Measurements from ENCODE around the gene C19orf85. TPM values are rescaled to one million over a fixed set of nuclear protein-coding genes. Genes with fewer than 3 reads are reported as not detected.

Gene C19orf85
- total RNA-seq, 2 donors from 2014 or later = not detected

- intact Hi-C loops (cut with DNase I, micrococcal nuclease) = no loop called here
- peak in 1 of 2 donors; percentile 26 for DNase-seq
- ATAC-seq = no peak
These were observed 16.7 kb upstream of the C19orf85 start for GRCh38 chr19:55481148-55481793.

- no peak for ATAC-seq
- no peak for DNase-seq
- intact Hi-C loops (cut with DNase I, micrococcal nuclease) = no loop called here
These were observed 15.1 kb upstream of the C19orf85 start for GRCh38 chr19:55479451-55480230.

GRCh38 chr19:55479045-55479444 is 14.5 kb upstream of the C19orf85 start:
- ATAC-seq = no peak
- DNase-seq = no peak
- intact Hi-C loops (cut with DNase I, micrococcal nuclease) = no loop called here

- no peak for DNase-seq
- intact Hi-C loops (cut with DNase I, micrococcal nuclease) = no loop called here
- ATAC-seq = no peak
These were observed 13.8 kb upstream of the C19orf85 start for GRCh38 chr19:55478364-55478763.

- intact Hi-C loops (cut with DNase I, micrococcal nuclease) = no loop called here
- DNase-seq = no peak
- ATAC-seq = no peak
These were observed 13.4 kb upstream of the C19orf85 start for GRCh38 chr19:55477905-55478304.

GRCh38 chr19:55476100-55476775 is 11.7 kb upstream of the C19orf85 start, which contains the start of gene ZNF628:
Gene ZNF628 (plus strand): TSS chr19:55476617. CDS start chr19:55479911, 3,294 bp downstream.
- peak; percentile 99 for DNase-seq
- ATAC-seq = peak; percentile 94
- intact Hi-C loops (cut with DNase I, micrococcal nuclease) = no loop called here

GRCh38 chr19:55474269-55475265 is 10.0 kb upstream of the C19orf85 start:
- no peak for ATAC-seq
- intact Hi-C loops (cut with DNase I, micrococcal nuclease) = no loop called here
- no peak for DNase-seq

- no peak for DNase-seq
- ATAC-seq = no peak
- intact Hi-C loops (cut with DNase I, micrococcal nuclease) = no loop called here
These were observed 8.9 kb upstream of the C19orf85 start for GRCh38 chr19:55473225-55474012.

GRCh38 chr19:55472463-55472862 is 7.9 kb upstream of the C19orf85 start:
- DNase-seq = no peak
- ATAC-seq = no peak
- intact Hi-C loops (cut with DNase I, micrococcal nuclease) = no loop called here

- intact Hi-C loops (cut with DNase I, micrococcal nuclease) = no loop called here
- ATAC-seq (no peak), DNase-seq (no peak)
These were observed 6.7 kb upstream of the C19orf85 start for GRCh38 chr19:55471266-55471665.

GRCh38 chr19:55468054-55468393 is 3.5 kb upstream of the C19orf85 start:
- no peak for ATAC-seq
- no peak for DNase-seq
- intact Hi-C loops (cut with DNase I, micrococcal nuclease) = loop anchor here in 1 of 2 donors (5.0 kb wide), 1 partner anchor 39 kb away; no protein-coding TSS in a partner anchor

GRCh38 chr19:55467236-55468053 is 2.9 kb upstream of the C19orf85 start:
- intact Hi-C loops (cut with DNase I, micrococcal nuclease) = loop anchor here in 1 of 2 donors (5.0 kb wide), 1 partner anchor 40 kb away; no protein-coding TSS in a partner anchor
- peak in 1 of 2 donors; percentile 72 for DNase-seq
- ATAC-seq = peak; percentile 80

GRCh38 chr19:55466241-55466614 is 1.7 kb upstream of the C19orf85 start:
- intact Hi-C loops (cut with DNase I, micrococcal nuclease) = loop anchor here in 1 of 2 donors (5.0 kb wide), 1 partner anchor 41 kb away; no protein-coding TSS in a partner anchor
- DNase-seq (no peak), ATAC-seq (no peak)

GRCh38 chr19:55465460-55466240 is 1.1 kb upstream of the C19orf85 start:
- DNase-seq (no peak), ATAC-seq (no peak)
- intact Hi-C loops (cut with DNase I, micrococcal nuclease) = loop anchor here in 1 of 2 donors (5.0 kb wide), 1 partner anchor 42 kb away; no protein-coding TSS in a partner anchor

GRCh38 chr19:55464039-55464661 is 401 bp downstream of the C19orf85 start:
- intact Hi-C loops (cut with DNase I, micrococcal nuclease) = no loop called here
- no peak for DNase-seq
- no peak for ATAC-seq

- DNase-seq (no peak), ATAC-seq (no peak)
- intact Hi-C loops (cut with DNase I, micrococcal nuclease) = no loop called here
These were observed 944 bp downstream of the C19orf85 start for GRCh38 chr19:55463583-55464031.
